Neuronal stem cell (in vitro differentiated cells): ENCODE data around the gene DDX1.

Experiments used
- DNase-seq: peaks from one replicate; pipeline ENCODE4 v3.0.0-alpha.2; 2013; ENCODE audit warnings: low spot score
- H2AFZ ChIP-seq: one replicate; pipeline ENCODE4 v1.6.1; 2013; ENCODE audit warnings: mild to moderate bottlenecking, low read length, inconsistent platforms
- H2AK5ac ChIP-seq: 2 replicates; pipeline ENCODE4 v1.6.1; 2013; ENCODE audit warnings: low read depth, mild to moderate bottlenecking, inconsistent platforms, low read length, moderate library complexity, mixed read lengths
- H2BK120ac ChIP-seq: 2 replicates; pipeline ENCODE4 v1.6.1; 2013; ENCODE audit warnings: low read depth, mild to moderate bottlenecking, inconsistent platforms, low read length, moderate library complexity, mixed read lengths
- H2BK12ac ChIP-seq: one replicate; pipeline ENCODE4 v1.6.1; 2013; ENCODE audit warnings: low read length, inconsistent platforms
- H2BK15ac ChIP-seq: 2 replicates; pipeline ENCODE4 v1.6.1; 2013; ENCODE audit warnings: mild to moderate bottlenecking, low read length, inconsistent platforms, mixed read lengths
- H2BK5ac ChIP-seq: one replicate; pipeline ENCODE4 v1.6.1; 2013; ENCODE audit warnings: inconsistent platforms, mild to moderate bottlenecking, low read length, moderate library complexity
- H3K14ac ChIP-seq: one replicate; pipeline ENCODE4 v1.6.1; 2013; ENCODE audit warnings: low read length, inconsistent platforms
- H3K18ac ChIP-seq: 2 replicates; pipeline ENCODE4 v1.6.1; 2013; ENCODE audit warnings: low read length, inconsistent platforms
- H3K23ac ChIP-seq: 2 replicates; pipeline ENCODE4 v1.6.1; 2013; ENCODE audit warnings: low read depth, mild to moderate bottlenecking, mixed read lengths, low read length, inconsistent platforms; ENCODE audit not compliant: poor library complexity
- H3K27ac ChIP-seq: replicated peaks from 3 replicates; pipeline ENCODE4 v1.5.1; 2013; ENCODE audit warnings: low read length, inconsistent platforms
- H3K27me3 ChIP-seq, 3 experiments: 2 replicates each; pipeline ENCODE4 v1.6.1; 2013; ENCODE audit warnings: low read length in 3 of 3, mild to moderate bottlenecking in 2 of 3, inconsistent platforms in 1 of 3, low read depth in 1 of 3, mixed read lengths in 1 of 3, moderate library complexity in 1 of 3; ENCODE audit not compliant: control insufficient read depth in 3 of 3, insufficient read depth in 3 of 3
- H3K36me3 ChIP-seq, 2 donors: replicated peaks in 1 of 2; 2 replicates each; pipeline ENCODE4 v1.6.1; 2013; ENCODE audit warnings: low read length in 2 of 2; ENCODE audit not compliant: control insufficient read depth in 2 of 2, insufficient read depth in 2 of 2
- H3K4ac ChIP-seq: 2 replicates; pipeline ENCODE4 v1.6.1; 2013; ENCODE audit warnings: inconsistent platforms, mild to moderate bottlenecking, low read length, moderate library complexity
- H3K4me1 ChIP-seq, 2 donors: 1 replicate in 1 of 2; 2 replicates in 1 of 2; pipeline ENCODE4 v1.6.1; 2013; ENCODE audit warnings: low read length in 2 of 2, low read depth in 1 of 2; ENCODE audit not compliant: control insufficient read depth in 2 of 2, insufficient read depth in 1 of 2
- H3K4me2 ChIP-seq: one replicate; pipeline ENCODE4 v1.6.1; 2013; ENCODE audit warnings: mild to moderate bottlenecking, low read length, inconsistent platforms; ENCODE audit not compliant: insufficient read depth, poor library complexity, severe bottlenecking
- H3K4me3 ChIP-seq, 2 donors: 2 replicates each; pipeline ENCODE4 v1.5.1; 2013; ENCODE audit warnings: low read length in 2 of 2, mild to moderate bottlenecking in 2 of 2, inconsistent platforms in 1 of 2, moderate library complexity in 1 of 2
- H3K79me1 ChIP-seq: one replicate; pipeline ENCODE4 v1.6.1; 2013; ENCODE audit warnings: low read depth, mild to moderate bottlenecking, inconsistent platforms, low read length, moderate library complexity
- H3K9ac ChIP-seq: one replicate; pipeline ENCODE4 v1.6.1; 2013; ENCODE audit warnings: mild to moderate bottlenecking, low read depth, low read length, inconsistent platforms; ENCODE audit not compliant: poor library complexity
- H3K9me3 ChIP-seq, 2 donors: replicated peaks in 1 of 2; 2 replicates each; pipeline versions ENCODE3 to v1.6.1; 2013; ENCODE audit warnings: low read length in 2 of 2, mild to moderate bottlenecking in 2 of 2, inconsistent platforms in 1 of 2, low read depth in 1 of 2, mixed read lengths in 1 of 2, moderate library complexity in 1 of 2; ENCODE audit not compliant: control insufficient read depth in 2 of 2, insufficient read depth in 1 of 2
- H4K8ac ChIP-seq: one replicate; pipeline ENCODE4 v1.6.1; 2013; ENCODE audit warnings: low read depth, mild to moderate bottlenecking, inconsistent platforms, low read length, moderate library complexity
- H4K91ac ChIP-seq: one replicate; pipeline ENCODE4 v1.6.1; 2013; ENCODE audit warnings: low read length, low read depth, mild to moderate bottlenecking, inconsistent platforms; ENCODE audit not compliant: poor library complexity
- WGBS, 2 donors: extraction: QIAGEN DNeasy Blood & Tissue Kit; methylation state at CpG; one replicate each; pipeline ENCODE4 v1.1.7; 2013; ENCODE audit warnings: missing lambda C conversion rate in 2 of 2, mixed read lengths in 1 of 2; ENCODE audit not compliant: insufficient read length in 2 of 2, insufficient replicate concordance in 1 of 2; ENCODE audit errors: extremely low coverage in 2 of 2; 5-methylcytosine and 5-hydroxymethylcytosine counted together

DDX1 gene

DNA sequence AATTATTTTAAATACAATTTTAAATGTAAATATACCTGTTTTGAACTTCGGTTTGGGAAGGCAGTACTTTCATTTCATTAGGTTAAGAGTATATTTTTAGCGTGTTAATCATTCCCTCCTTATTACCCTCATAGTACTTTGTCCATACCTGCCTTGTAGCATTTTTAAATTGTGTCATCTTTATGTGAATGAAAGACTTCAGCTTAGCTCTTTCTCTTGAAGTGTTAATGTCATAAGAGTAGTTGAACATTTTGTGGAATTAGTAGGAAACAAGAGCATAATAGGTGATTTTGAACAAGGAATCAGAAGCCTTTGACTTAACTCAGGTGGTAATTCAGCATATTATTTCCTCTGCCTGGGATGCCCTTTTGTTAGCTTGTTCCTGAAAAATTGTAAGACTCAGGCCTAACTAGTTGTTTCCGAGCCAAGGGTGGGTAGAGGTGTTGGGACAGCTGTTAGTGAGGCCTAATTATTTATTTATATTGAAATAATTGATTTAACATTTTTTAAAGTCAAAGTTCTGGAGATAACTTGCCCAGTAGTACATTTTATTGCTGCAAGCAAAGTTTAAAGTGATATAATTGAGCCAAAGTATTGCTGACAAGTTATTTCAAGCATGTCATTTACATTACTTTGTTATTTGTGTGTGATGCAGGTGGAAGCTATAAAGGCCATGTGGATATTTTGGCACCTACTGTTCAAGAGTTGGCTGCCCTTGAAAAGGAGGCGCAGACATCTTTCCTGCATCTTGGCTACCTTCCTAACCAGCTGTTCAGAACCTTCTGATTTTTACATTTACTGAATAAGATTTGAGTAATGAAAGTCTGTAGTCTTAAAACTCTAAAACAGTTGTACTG is 38.7 kb downstream of the DDX1 start:
- no peak overlapping the region for H2BK15ac ChIP-seq
- no peaks in the 10 kb centered on the region for H3K9me3 ChIP-seq
- H3K4me2 ChIP-seq: no peak overlapping the region
- H3K9ac ChIP-seq: no peak overlapping the region
- no peak for DNase-seq
- no CpG with 5 or more reads among the region's 4 CpGs for WGBS, 2 donors
- H3K4me3 ChIP-seq: no peak overlapping the region
- no peak overlapping the region for H2AFZ ChIP-seq
- H3K18ac ChIP-seq: no peak overlapping the region
- no peak overlapping the region for H2BK5ac ChIP-seq
- H2BK120ac ChIP-seq: no peak overlapping the region
- H3K27me3 ChIP-seq: no peaks in the 10 kb centered on the region
- no peaks in the 10 kb centered on the region for H3K79me1 ChIP-seq
- H2BK12ac ChIP-seq: no peak overlapping the region
- H3K36me3 ChIP-seq: peaks cover 19 to 100% of the 10 kb centered on the region in 2 donors
- no peak overlapping the region for H3K4ac ChIP-seq
- H3K4me1 ChIP-seq: no peaks in the 10 kb centered on the region
- H3K14ac ChIP-seq: no peak overlapping the region
- no peak overlapping the region for H3K23ac ChIP-seq
- no peak overlapping the region for H3K27ac ChIP-seq
- no peak overlapping the region for H4K8ac ChIP-seq
- no peak overlapping the region for H2AK5ac ChIP-seq
- no peak overlapping the region for H4K91ac ChIP-seq

GRCh38 chr2:15630978-15631719 is 39.5 kb downstream of the DDX1 start:
- H3K79me1 ChIP-seq: no peaks in the 10 kb centered on the region
- H2BK120ac ChIP-seq: no peak overlapping the region
- H3K4me1 ChIP-seq: no peaks in the 10 kb centered on the region
- peaks cover 19 to 100% of the 10 kb centered on the region in 2 donors for H3K36me3 ChIP-seq
- no peak overlapping the region for H4K8ac ChIP-seq
- H3K4me3 ChIP-seq: no peak overlapping the region
- no peak overlapping the region for H2BK5ac ChIP-seq
- H3K18ac ChIP-seq: no peak overlapping the region
- H3K4ac ChIP-seq: no peak overlapping the region
- DNase-seq: no peak
- H3K9ac ChIP-seq: no peak overlapping the region
- no peak overlapping the region for H3K4me2 ChIP-seq
- no peaks in the 10 kb centered on the region for H3K9me3 ChIP-seq
- no peaks in the 10 kb centered on the region for H3K27me3 ChIP-seq
- no peak overlapping the region for H3K23ac ChIP-seq
- H2BK12ac ChIP-seq: no peak overlapping the region
- no peak overlapping the region for H4K91ac ChIP-seq
- no peak overlapping the region for H3K14ac ChIP-seq
- no CpG with 5 or more reads among the region's 7 CpGs for WGBS, 2 donors
- no peak overlapping the region for H3K27ac ChIP-seq
- no peak overlapping the region for H2BK15ac ChIP-seq
- H2AFZ ChIP-seq: no peak overlapping the region
- no peak overlapping the region for H2AK5ac ChIP-seq

- Histone ChIP-seq H3K36me3 (peaks cover 19 to 100% of the 10 kb centered on the region in 2 donors), H3K79me1 (no peaks in the 10 kb centered on the region), H3K27ac (no peak overlapping the region), H2BK120ac (no peak overlapping the region), H3K9me3 (no peaks in the 10 kb centered on the region), H3K4me2 (no peak overlapping the region), H2BK12ac (no peak overlapping the region), H2BK15ac (no peak overlapping the region), H3K27me3 (no peaks in the 10 kb centered on the region), H3K4me3 (no peak overlapping the region), H4K8ac (no peak overlapping the region), H3K9ac (no peak overlapping the region), H3K14ac (no peak overlapping the region), H3K4me1 (peaks cover 0 to 1% of the 10 kb centered on the region in 2 donors), H2AFZ (no peak overlapping the region), H4K91ac (no peak overlapping the region), H2BK5ac (no peak overlapping the region), H3K4ac (no peak overlapping the region), H2AK5ac (no peak overlapping the region), H3K23ac (no peak overlapping the region), H3K18ac (no peak overlapping the region)
- no peak for DNase-seq
These were observed 40.2 kb downstream of the DDX1 start for GRCh38 chr2:15631883-15632282.
